K562 (cell line): Measurements from ENCODE around the gene TAF8. TPM values are rescaled to one million over a fixed set of nuclear protein-coding genes. Genes with fewer than 3 reads are reported as not detected.

ENCODE experiments used
- ARID1B ChIP-seq: fragments of 450-650 bp; IDR thresholded peaks from 2 replicates; pipeline ENCODE4 v1.6.1; 2016; ENCODE audit warnings: antibody characterized with exemption, mild to moderate bottlenecking, inconsistent platforms
- DACH1 ChIP-seq: fragments of 450-650 bp; IDR thresholded peaks from 2 replicates; pipeline ENCODE4 v1.6.1; 2018; ENCODE audit not compliant: partially characterized antibody
- ELF2 ChIP-seq: fragments of 250-450 bp; sonication (Bioruptor Pico); IDR thresholded peaks from 2 replicates; pipeline ENCODE4 v1.5.0; 2021; ENCODE audit warnings: mild to moderate bottlenecking
- FOXK2 ChIP-seq, 2 experiments: fragments of 450-650 bp; IDR thresholded peaks in 1 of 2; conservative IDR thresholded peaks in 1 of 2; 2 replicates each; pipeline ENCODE4 v1.6.1; 2016; ENCODE audit warnings: low read depth in 2 of 2, mild to moderate bottlenecking in 1 of 2
- FOXO4 ChIP-seq: fragments of 450-650 bp; formaldehyde crosslinking; IDR thresholded peaks from 2 replicates; pipeline ENCODE4 v1.4.0; 2020; ENCODE audit warnings: mild to moderate bottlenecking, moderate library complexity
- L3MBTL2 ChIP-seq: fragments of 450-650 bp; IDR thresholded peaks from 2 replicates; pipeline ENCODE4 v1.6.1; 2016; ENCODE audit warnings: mild to moderate bottlenecking, moderate library complexity
- MBD2 ChIP-seq: sonication (generic); IDR thresholded peaks from 2 replicates; pipeline ENCODE4 v1.6.1; 2016; ENCODE audit warnings: low read depth, borderline replicate concordance
- MTA3 ChIP-seq: fragments of 450-650 bp; formaldehyde crosslinking; IDR thresholded peaks from 2 replicates; pipeline ENCODE4 v1.6.1; 2017; ENCODE audit warnings: mild to moderate bottlenecking, borderline replicate concordance
- NUFIP1 ChIP-seq: fragments of 450-650 bp; IDR thresholded peaks from 2 replicates; pipeline ENCODE4 v1.6.1; 2018; ENCODE audit not compliant: partially characterized antibody
- PHB ChIP-seq: fragments of 250-450 bp; sonication (Bioruptor Pico); IDR thresholded peaks from 2 replicates; pipeline ENCODE4 v1.5.0; 2021
- POLR2AphosphoS5 ChIP-seq: IDR thresholded peaks from 2 replicates; pipeline ENCODE4 v1.6.1; 2011; ENCODE audit warnings: mild to moderate bottlenecking, low read depth, low read length, moderate library complexity; ENCODE audit not compliant: control insufficient read depth, insufficient read depth
- PYGO2 ChIP-seq: fragments of 450-650 bp; IDR thresholded peaks from 2 replicates; pipeline ENCODE4 v1.6.1; 2016; ENCODE audit warnings: mild to moderate bottlenecking, missing genetic modification characterization, moderate library complexity, missing compliant biosample characterization
- RNF2 ChIP-seq: sonication (generic); IDR thresholded peaks from 2 replicates; pipeline ENCODE4 v1.6.1; 2016
- SIRT6 ChIP-seq: IDR thresholded peaks from one replicate; pipeline ENCODE4 v1.6.1; 2012; ENCODE audit warnings: low read depth, mild to moderate bottlenecking, control low read depth, inconsistent platforms, low read length, moderate library complexity
- STAT5A ChIP-seq: IDR thresholded peaks from 2 replicates; pipeline ENCODE4 v1.6.1; 2012; ENCODE audit warnings: low read length, inconsistent platforms, borderline replicate concordance
- TCF7L2 ChIP-seq: fragments of 150-350 bp; IDR thresholded peaks from 2 replicates; pipeline ENCODE4 v1.6.1; 2016; ENCODE audit warnings: low read depth, mild to moderate bottlenecking, low read length, moderate library complexity
- ZNF232 ChIP-seq: sonication (generic); formaldehyde crosslinking; IDR thresholded peaks from 2 replicates; pipeline ENCODE4 v1.8.0; 2022; ENCODE audit warnings: mild to moderate bottlenecking, missing genetic modification reagents
- ZNF518B ChIP-seq: fragments of 250-450 bp; sonication (Bioruptor Pico); IDR thresholded peaks from 2 replicates; pipeline ENCODE4 v1.5.0; 2021; ENCODE audit warnings: mild to moderate bottlenecking, moderate library complexity
- ZNF551 ChIP-seq: fragments of 250-450 bp; sonication (Bioruptor Pico); IDR thresholded peaks from 2 replicates; pipeline ENCODE4 v1.5.0; 2021; ENCODE audit warnings: mild to moderate bottlenecking, moderate library complexity
- ZSCAN32 ChIP-seq: fragments of 450-650 bp; formaldehyde crosslinking; IDR thresholded peaks from 2 replicates; pipeline ENCODE4 v1.4.0; 2020; ENCODE audit warnings: mild to moderate bottlenecking, moderate library complexity
- polyA plus RNA-seq, 8 experiments: library from polyadenylated mRNA; depleted of rRNA in 4 of 8; stranded (reverse) in 5 of 8; unstranded in 3 of 8; fragments of >200 nt; fragmentation: Nextera tagmentation in 2 of 8; fragmentation: Illumina TruSeq in 1 of 8; extraction: Ambion mirVana in 2 of 8; extraction: Trizol in 1 of 8; gene quantifications; 2 replicates each; pipeline versions ENCODE4 v1.2.1 to v1.2.3, GENCODE V29; 2011 to 2014; ENCODE audit warnings: inconsistent platforms in 1 of 8, missing spikeins in 1 of 8
- total RNA-seq, 7 experiments: library from RNA; depleted of rRNA in 6 of 7; stranded (reverse); fragments of >200 nt in 6 of 7; fragmentation: Illumina TruSeq in 2 of 7; extraction: Trizol in 2 of 7; gene quantifications; 2 replicates each; pipeline versions ENCODE4 v1.2.1 to v1.2.3, GENCODE V29; 2011 to 2021; ENCODE audit warnings: low replicate concordance in 1 of 7
- TF ChIP-seq, protein P1 (sequence below): conservative IDR thresholded peaks from 2 replicates; pipeline ENCODE4 v1.6.1; 2011; ENCODE audit warnings: low read depth, mild to moderate bottlenecking, low read length; ENCODE audit not compliant: control insufficient read depth

TAF8 gene
- total and polyA plus RNA-seq, 9 of the 15 experiments (the other 6 are each of a cell fraction or from before 2014, with no cell fraction given), result 29.4 to 84.0 (median 52.6) TPM

GRCh38 chr6:42028234-42029061 is 21.9 kb upstream of the TAF8 start (continued):
- no peak for TF ChIP-seq SIRT6
- peak; percentile 89; the same call in 1 of the 2 replicates for TF ChIP-seq RNF2
- TF ChIP-seq ZNF518B, result no peak
- TF ChIP-seq ZNF232 (CRISPR knock-in tag), result peak; percentile 76
- peak; percentile 86 for TF ChIP-seq MBD2
- peak; percentile 27 for TF ChIP-seq DACH1
- TF ChIP-seq FOXO4 (CRISPR knock-in tag), result no peak
- TF ChIP-seq POLR2AphosphoS5, result peak; percentile 85
- peak; percentile 80; the same call in 1 of the 2 replicates for TF ChIP-seq STAT5A
- peak; percentile 36; the same call in 1 of the 2 replicates for TF ChIP-seq ELF2 (CRISPR knock-in tag)
- no peak for TF ChIP-seq ZNF551 (CRISPR knock-in tag)
- no peak for TF ChIP-seq TCF7L2
- TF ChIP-seq, protein P1, sequence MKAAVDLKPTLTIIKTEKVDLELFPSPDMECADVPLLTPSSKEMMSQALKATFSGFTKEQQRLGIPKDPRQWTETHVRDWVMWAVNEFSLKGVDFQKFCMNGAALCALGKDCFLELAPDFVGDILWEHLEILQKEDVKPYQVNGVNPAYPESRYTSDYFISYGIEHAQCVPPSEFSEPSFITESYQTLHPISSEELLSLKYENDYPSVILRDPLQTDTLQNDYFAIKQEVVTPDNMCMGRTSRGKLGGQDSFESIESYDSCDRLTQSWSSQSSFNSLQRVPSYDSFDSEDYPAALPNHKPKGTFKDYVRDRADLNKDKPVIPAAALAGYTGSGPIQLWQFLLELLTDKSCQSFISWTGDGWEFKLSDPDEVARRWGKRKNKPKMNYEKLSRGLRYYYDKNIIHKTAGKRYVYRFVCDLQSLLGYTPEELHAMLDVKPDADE, result peak; percentile 21
- TF ChIP-seq NUFIP1, result no peak
- peak; percentile 46 to 84 for TF ChIP-seq FOXK2 (conservative IDR thresholded peaks at IDR 0.05 in 1 of 2, IDR thresholded peaks at IDR 0.05 in 1 of 2; ENCODE audit: low read depth in 2 of 2)
- TF ChIP-seq PHB, result peak; percentile 81; the same call in 1 of the 2 replicates
- peak; percentile 97 for TF ChIP-seq MTA3
- TF ChIP-seq ZSCAN32 (CRISPR knock-in tag), result peak; percentile 61; the same call in 1 of the 2 replicates
- peak; percentile 73 for TF ChIP-seq L3MBTL2
- TF ChIP-seq ARID1B, result peak; percentile 98
- peak; percentile 51; the same call in 1 of the 2 replicates for TF ChIP-seq PYGO2 (tag)
